Right forelimb (tissue), 1 donor: ENCODE results near the gene C6orf136.

ENCODE experiments used
- DNase-seq: peaks from one replicate; pipeline ENCODE4 v3.0.0-alpha.2; 2018

The C6orf136 gene

GRCh38 chr6:30687659-30688431 is 40.9 kb downstream of the C6orf136 start:
- DNase-seq = no peak

DNA sequence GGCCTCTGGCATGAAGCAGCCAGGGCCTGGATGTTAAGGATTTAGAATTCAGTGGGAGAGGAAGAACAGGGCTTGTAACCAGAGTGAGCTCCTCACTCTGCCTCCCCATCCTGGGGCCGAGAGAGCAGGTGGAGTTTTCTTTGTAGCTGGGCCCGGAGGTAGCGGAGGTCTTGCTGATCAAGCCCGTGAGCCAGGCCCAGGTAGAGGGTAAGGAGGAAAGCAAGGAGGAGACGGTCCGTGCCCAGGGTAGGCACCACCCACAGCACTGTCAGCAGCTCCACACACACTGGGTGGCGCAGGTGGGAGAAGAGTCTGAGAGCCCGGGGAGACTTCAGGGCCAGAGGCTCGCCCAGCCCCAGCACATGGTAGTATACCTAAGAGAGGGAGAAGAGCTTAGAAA is 41.6 kb downstream of the C6orf136 start:
- DNase-seq = no peak

DNA sequence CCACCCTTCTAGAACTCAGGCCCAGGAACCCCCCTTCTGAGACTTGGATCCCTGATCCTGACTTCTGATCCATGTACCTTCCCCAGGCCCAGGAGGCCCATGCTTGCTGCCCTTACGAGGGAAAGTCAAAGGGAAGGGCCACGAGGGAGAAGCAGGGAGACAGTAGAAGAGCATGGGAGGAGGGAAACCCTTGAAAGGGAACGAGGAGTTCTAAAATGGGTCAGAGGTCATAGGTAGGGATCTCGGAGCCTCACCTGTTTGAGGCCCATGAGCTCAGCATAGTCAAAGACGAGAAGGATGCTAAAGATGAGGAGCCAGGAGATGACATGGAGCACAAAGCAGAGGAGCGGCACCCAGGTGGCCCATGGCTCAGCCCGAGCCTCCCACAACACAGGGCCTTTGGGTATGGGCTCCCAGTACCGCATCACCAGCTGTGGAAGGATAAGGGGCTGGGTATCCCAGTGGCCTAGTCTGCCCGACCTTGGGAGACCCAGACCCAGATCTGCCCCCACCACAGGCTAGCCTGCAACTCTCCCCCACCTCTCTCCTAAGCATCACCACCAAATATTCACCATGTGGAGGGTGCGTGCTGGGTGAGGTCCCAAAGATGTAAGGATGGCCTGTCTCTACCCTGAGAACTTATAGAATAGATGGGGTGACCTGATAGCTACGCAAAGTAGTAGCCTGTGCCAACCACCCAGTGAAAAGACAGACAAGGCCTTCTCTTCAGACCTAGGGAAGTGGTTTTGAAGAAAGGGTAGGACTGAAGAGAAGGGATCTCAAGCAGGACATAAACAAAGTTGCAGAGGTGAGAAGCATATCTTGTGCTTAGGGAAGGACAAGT is 42.3 kb downstream of the C6orf136 start:
- no peak for DNase-seq

DNA sequence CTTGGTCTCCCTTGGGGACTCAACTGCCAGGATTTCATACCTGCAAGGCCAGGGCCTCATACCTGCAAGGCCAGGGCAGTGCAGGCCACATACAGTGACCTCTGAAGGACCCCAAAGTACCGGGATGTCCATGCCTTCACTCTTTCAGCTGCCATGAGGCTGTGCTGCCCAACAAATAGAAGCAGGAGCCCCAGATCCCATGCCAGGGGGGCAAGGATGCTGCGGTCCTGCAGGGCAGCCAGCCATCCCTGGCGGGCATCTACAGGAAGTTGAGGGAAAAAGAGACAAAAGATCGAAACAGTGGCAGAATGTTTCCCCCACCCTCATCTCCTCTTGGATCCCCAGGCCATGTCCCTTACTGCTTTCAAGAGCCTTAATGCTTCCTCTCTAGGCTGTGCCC is 43.1 kb downstream of the C6orf136 start:
- DNase-seq = no peak

DNA sequence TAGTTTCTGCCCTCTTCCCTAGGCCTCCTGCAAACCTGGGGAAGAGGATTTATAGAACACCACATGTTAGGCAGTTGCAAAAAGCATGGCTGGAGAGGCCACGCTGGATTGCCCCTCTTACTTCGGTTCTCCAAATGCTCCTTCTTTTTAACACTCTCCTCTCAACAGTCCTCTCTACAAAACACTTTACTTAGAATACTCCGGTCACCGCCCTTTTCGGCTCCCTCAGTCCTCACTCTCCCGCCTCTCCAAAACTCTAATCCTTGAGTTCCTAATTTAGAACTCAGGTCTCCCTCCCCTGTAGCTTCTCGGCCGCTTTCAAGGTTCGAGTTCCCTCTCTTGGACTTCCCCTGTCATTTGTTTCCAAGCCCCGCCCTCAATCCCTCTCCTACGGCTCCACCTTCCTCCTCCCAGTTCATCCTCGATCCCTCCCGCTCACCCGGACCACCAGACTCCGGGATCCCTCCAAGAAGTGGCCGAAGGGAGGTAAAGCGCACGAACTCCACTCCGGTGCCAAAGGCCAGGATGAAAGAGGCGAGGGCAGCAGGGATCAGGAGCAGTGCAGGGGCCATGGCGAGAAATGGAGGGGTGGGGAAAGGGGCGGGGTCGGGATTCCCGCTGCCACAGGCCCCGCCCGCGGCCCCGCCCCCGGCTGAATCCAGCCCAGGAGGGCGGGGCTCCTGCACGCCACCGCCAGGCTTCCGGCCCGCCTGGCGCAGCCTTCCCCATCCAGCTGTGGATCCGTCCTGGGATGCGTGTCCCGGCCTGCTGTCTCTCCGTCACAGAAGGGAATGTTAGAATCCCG is 43.7 kb downstream of the C6orf136 start, which contains the start of gene NRM:
TSS of gene NRM (minus strand) at position 582 of the 805 bp plus-strand sequence. CDS start at position 572, 10 bp downstream.
- DNase-seq = peak; percentile 93

DNA sequence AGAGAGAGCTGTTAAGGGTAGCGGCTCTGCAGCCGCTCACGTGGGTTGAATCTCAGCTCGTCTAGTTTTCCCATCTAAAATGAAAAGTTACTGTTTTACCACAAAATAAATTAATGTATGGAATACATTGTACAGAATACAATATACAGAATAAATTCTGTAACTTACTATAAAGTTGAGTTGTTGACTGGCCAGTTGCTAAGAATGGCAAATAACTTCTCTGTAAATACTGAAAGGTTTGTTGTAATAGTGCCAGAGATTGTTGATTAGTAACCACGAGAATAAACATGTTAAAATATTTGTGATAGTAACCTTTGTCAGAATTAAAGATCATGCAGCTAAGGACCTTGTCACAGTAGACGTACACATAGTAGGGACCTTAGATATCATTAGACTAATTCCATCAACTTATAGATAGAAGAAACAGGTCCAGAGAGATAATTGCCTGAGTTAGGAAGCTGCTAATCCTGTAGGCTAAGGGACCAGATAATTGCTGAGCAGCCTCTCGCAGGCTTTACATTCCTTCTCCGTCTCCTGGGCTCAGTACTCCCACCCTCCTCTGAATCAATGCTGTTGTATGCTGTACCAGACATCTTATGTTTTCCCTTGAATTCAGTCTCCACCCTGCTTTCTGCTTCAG is 44.4 kb downstream of the C6orf136 start:
- no peak for DNase-seq

DNA sequence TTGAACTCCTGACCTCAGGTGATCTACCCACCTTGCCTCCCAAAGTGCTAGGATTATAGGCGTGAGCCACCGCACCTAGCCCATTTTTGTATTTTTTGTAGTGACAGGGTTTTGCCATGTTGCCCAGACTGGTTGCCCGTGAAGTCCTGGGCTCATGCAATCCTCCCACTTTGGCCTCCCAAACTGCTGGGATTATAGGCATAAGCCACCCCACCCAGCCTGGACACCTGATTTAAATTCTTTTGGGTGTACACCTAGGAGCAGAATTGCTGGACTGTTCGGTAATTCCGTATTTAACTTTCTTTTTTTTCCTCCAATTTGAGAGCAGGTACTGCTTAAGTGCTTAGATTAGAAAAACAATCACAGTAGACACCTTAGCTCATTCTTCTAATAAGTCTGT is 49.5 kb downstream of the C6orf136 start:
- no peak for DNase-seq

- no peak for DNase-seq
These were observed 53.4 kb downstream of the C6orf136 start for GRCh38 chr6:30700340-30700739.
